ENCODE results near the gene ENO4.

DNA sequence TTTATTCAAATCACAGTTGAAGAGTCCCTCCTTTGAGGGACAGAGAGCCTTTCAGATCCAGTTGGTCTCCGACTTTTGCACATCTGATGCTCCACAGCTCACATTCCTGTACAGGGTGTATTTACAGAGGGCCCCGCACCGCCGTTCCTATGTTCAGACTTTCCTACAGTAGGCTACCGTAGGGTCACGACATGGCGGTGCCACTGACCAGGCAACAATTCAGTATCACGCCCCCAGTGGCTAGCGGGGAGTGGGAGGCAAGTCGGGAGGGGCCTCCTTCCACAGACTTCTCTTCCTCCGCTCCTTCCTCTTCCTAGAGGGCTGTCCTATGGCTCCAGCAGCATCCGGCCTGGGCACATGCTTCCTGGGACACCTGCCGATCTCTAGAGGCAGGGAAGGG, 40.6 kb upstream of the ENO4 start:
- TF ChIP-seq, protein P1, sequence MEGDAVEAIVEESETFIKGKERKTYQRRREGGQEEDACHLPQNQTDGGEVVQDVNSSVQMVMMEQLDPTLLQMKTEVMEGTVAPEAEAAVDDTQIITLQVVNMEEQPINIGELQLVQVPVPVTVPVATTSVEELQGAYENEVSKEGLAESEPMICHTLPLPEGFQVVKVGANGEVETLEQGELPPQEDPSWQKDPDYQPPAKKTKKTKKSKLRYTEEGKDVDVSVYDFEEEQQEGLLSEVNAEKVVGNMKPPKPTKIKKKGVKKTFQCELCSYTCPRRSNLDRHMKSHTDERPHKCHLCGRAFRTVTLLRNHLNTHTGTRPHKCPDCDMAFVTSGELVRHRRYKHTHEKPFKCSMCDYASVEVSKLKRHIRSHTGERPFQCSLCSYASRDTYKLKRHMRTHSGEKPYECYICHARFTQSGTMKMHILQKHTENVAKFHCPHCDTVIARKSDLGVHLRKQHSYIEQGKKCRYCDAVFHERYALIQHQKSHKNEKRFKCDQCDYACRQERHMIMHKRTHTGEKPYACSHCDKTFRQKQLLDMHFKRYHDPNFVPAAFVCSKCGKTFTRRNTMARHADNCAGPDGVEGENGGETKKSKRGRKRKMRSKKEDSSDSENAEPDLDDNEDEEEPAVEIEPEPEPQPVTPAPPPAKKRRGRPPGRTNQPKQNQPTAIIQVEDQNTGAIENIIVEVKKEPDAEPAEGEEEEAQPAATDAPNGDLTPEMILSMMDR (IDR thresholded peaks at IDR 0.05; ENCODE audit: insufficient read depth, low read depth, low read length): no peak
- no peak for TF ChIP-seq EZH2 (IDR thresholded peaks at IDR 0.05; ENCODE audit: insufficient read depth, low read length)
